ENCODE measurements around the gene SCYL2. TPM values are rescaled to one million over a fixed set of nuclear protein-coding genes. Genes with fewer than 3 reads are reported as not detected.

SCYL2 gene
- total and polyA plus RNA-seq, 4 donors: 17.3 to 46.2 (median 32.9) TPM

DNA sequence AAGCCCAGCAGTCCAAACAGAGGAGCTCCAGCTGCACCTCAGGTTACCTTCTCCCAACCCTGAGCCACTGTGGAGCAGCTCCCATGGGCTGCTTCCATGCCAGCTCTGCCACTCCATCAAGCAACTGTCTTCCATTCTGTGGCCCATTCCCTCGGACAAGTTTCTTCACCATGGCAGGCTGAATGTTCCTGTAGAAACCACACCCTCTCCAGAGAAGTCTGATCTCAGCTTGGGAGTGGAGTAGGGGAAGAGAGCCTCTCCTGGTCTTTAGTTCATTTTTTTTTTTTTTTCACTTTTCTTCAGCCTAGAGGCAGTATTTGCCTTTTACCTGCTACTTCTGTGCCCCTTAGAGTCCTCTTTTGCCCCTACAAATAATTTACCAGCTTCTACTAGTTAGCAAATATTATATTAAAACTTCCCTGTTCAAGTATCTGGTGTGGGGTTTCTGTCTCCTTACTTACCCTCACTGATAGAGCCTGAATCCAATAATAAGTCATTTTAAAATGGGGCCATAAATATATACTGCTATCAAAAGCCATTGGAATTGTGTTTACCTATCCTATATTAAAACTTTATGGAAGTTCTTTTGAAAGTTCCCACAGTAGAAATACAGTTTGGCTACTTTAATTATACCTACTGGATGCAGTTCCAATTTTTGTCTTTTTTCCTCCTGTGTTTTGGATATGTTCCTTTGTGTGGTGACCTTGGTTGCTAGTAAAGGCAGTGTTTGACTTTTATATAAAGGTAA, 78.2 kb downstream of the SCYL2 start:
- intact Hi-C loops (cut with DNase I): no loop called here
- no peak for DNase-seq
- ATAC-seq (ENCODE audit: low FRiP score): no peak

DNA sequence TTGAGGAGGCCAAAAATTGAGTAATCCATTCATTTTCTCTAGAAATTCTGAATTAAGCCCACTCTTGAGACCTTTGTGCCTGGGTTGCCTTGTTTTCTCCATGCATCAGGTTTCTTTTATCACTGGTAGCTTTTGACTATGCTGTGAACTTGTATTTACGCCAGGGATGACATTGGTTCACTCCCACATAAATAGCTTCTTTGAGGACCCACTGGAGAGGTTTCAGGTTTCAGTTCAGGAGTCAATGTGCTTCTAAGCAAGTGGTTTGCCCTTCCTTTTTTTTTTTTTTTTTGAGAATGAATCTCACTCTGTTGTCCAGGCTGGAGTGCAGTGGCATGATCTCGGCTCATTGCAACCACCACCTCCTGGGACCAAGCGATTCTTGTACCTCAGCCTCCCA, 79.7 kb downstream of the SCYL2 start:
- no peaks in the 10 kb centered on the region for H3K27me3 ChIP-seq (ENCODE audit: control insufficient read depth in 1 of 2, insufficient read depth in 2 of 2, low read length in 1 of 2)
- WGBS, 2 donors: 76 to 88% methylated on average over 3 of the region's 3 CpGs
- no peak overlapping the region for H3K4me3 ChIP-seq (ENCODE audit: low read length in 2 of 2)
- ATAC-seq (ENCODE audit: low FRiP score): no peak
- peaks cover 0 to 2% of the 10 kb centered on the region in 2 donors for H3K36me3 ChIP-seq (ENCODE audit: control insufficient read depth in 1 of 2, insufficient read depth in 2 of 2, low read length in 1 of 2)
- intact Hi-C loops (cut with DNase I): no loop called here
- H3K27ac ChIP-seq (ENCODE audit: low read depth in 1 of 2, low read length in 2 of 2): no peak overlapping the region
- H3K9me3 ChIP-seq (ENCODE audit: control insufficient read depth, low read length): no peaks in the 10 kb centered on the region
- DNase-seq: no peak
- H3K4me1 ChIP-seq (ENCODE audit: control insufficient read depth in 1 of 2, insufficient read depth in 2 of 2, low read length in 2 of 2): no peaks in the 10 kb centered on the region

More for the DNA sequence above, 78.2 kb downstream of the SCYL2 start:
- no peaks in the 10 kb centered on the region for H3K27me3 ChIP-seq (ENCODE audit: control insufficient read depth in 1 of 2, insufficient read depth in 2 of 2, low read length in 1 of 2)
- 41 to 57% methylated on average over 1 of the region's 1 CpG for WGBS, 2 donors
- H3K27ac ChIP-seq (ENCODE audit: low read depth in 1 of 2, low read length in 2 of 2): no peak overlapping the region
- no peaks in the 10 kb centered on the region for H3K9me3 ChIP-seq (ENCODE audit: control insufficient read depth, low read length)
- H3K4me3 ChIP-seq (ENCODE audit: low read length in 2 of 2): no peak overlapping the region
- no peaks in the 10 kb centered on the region for H3K4me1 ChIP-seq (ENCODE audit: control insufficient read depth in 1 of 2, insufficient read depth in 2 of 2, low read length in 2 of 2)
- H3K36me3 ChIP-seq (ENCODE audit: control insufficient read depth in 1 of 2, insufficient read depth in 2 of 2, low read length in 1 of 2): peaks cover 0 to 2% of the 10 kb centered on the region in 2 donors

DNA sequence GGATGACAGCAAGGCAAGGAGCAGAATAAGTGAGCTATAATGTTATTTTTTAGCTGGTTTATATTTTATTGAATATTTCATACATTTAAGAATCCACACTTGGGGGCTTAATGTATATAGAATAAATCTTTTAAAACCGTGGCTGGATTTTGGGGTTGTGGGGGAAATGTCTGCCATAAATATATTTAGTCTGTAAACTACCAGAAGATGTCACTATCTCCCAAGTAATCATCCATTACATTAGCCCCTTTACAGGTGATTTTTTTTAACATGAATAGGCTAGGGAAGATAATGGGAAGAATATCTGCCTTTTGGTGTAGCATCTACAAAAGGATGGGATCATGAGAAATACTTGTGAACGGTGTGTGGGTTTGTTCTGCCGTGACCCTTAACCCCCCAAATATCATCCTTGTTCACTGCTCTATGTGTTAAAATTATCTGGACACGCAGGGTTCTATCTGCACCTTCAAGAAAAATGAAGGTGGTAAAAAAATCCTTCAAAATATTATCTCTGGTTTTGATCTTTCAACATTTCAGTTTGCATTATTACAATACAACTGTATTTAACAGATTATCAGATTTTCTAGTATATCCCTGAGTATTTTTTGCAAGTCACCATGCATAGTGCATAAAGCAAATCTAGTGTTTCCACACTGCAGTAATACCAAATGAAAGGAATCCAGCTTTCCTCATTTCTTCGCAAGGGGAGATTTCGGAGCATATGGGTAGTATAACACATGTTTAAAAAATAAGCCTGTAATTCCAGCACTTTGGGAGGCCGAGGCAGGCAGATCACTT, 81.9 kb downstream of the SCYL2 start:
- intact Hi-C loops (cut with DNase I): no loop called here

DNA sequence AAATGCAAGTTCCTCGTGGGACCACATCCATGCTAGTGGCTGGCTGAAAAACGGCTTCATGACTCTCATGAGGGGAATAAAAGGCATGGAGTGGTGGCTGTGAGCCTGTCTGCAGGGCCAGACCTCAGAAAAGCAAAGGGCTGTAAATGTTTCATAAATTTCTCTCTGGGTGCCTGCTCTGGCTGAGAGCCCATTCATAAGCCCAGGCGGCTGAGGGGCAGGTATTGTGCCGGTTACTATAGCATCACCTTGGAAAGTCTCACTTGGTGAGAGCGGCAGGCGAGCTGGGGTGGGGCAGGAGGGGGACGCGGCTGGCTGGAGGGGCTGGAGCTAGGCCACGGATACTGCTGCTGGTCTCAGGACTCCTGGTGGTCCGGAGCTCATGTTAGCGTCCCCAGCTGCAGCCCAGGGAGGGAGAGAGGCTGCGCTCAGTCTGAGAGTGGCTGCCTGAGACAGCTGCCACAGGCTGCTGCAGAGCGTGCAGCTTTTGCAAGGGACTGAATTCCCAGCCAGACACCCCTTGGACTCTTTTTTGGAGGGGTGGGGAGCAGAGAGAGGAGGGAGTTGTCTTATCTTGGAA, 89.8 kb downstream of the SCYL2 start, which contains the start of gene SLC17A8:
TSS of gene SLC17A8 (plus strand) at position 431 of the 580 bp plus-strand sequence. CDS start 318 bp downstream, outside the sequence.
- H3K27ac ChIP-seq (ENCODE audit: low read depth in 1 of 2, low read length in 2 of 2): no peak within 1 kb of the TSS
- no peak within 1 kb of the TSS for H3K4me3 ChIP-seq (ENCODE audit: low read length in 2 of 2)
- no peaks in the 10 kb centered on the region for H3K9me3 ChIP-seq (ENCODE audit: control insufficient read depth, low read length)
- no peak for DNase-seq
- WGBS, 2 donors: 7% methylated on average over 13 of the region's 13 CpGs
- ATAC-seq (ENCODE audit: low FRiP score): no peak
- H3K27me3 ChIP-seq (ENCODE audit: control insufficient read depth in 1 of 2, insufficient read depth in 2 of 2, low read length in 1 of 2): no peaks in the 10 kb centered on the region
- H3K4me1 ChIP-seq (ENCODE audit: control insufficient read depth in 1 of 2, insufficient read depth in 2 of 2, low read length in 2 of 2): no peaks in the 10 kb centered on the region
- no peaks in the 10 kb centered on the region for H3K36me3 ChIP-seq (ENCODE audit: control insufficient read depth in 1 of 2, insufficient read depth in 2 of 2, low read length in 1 of 2)
- intact Hi-C loops (cut with DNase I): no loop called here

More for the DNA sequence above, 81.9 kb downstream of the SCYL2 start:
- Histone ChIP-seq H3K4me1 (ENCODE audit: control insufficient read depth in 1 of 2, insufficient read depth in 2 of 2, low read length in 2 of 2) (no peaks in the 10 kb centered on the region), H3K27ac (ENCODE audit: low read depth in 1 of 2, low read length in 2 of 2) (no peak overlapping the region), H3K4me3 (ENCODE audit: low read length in 2 of 2) (no peak overlapping the region), H3K9me3 (ENCODE audit: control insufficient read depth, low read length) (no peaks in the 10 kb centered on the region), H3K36me3 (ENCODE audit: control insufficient read depth in 1 of 2, insufficient read depth in 2 of 2, low read length in 1 of 2) (no peaks in the 10 kb centered on the region), H3K27me3 (ENCODE audit: control insufficient read depth in 1 of 2, insufficient read depth in 2 of 2, low read length in 1 of 2) (no peaks in the 10 kb centered on the region)
- 73% methylated on average over 7 of the region's 7 CpGs for WGBS, 2 donors
- DNase-seq (no peak), ATAC-seq (ENCODE audit: low FRiP score) (no peak)

DNA sequence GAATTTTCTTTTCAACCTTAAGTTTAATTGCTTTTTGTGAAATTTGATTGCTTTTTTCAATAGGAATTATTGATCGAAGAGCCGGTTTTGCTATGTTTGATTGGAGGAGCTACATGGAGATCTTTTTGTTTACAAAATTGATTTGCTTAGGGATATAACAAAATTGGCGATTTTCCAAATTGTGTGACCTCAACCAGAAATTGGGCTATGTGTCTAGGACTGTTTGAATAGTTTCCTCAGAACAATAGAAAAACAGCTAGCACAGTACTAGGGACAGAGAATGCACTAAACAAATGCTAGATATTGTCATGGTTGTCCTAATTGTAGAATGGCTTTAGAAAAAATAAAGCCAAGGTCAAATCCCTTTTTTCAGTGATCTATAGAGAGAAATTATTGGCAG, 92.3 kb downstream of the SCYL2 start:
- intact Hi-C loops (cut with DNase I): no loop called here
- DNase-seq (no peak), ATAC-seq (ENCODE audit: low FRiP score) (no peak)
- Histone ChIP-seq H3K9me3 (ENCODE audit: control insufficient read depth, low read length) (no peaks in the 10 kb centered on the region), H3K27ac (ENCODE audit: low read depth in 1 of 2, low read length in 2 of 2) (no peak overlapping the region), H3K27me3 (ENCODE audit: control insufficient read depth in 1 of 2, insufficient read depth in 2 of 2, low read length in 1 of 2) (no peaks in the 10 kb centered on the region), H3K4me1 (ENCODE audit: control insufficient read depth in 1 of 2, insufficient read depth in 2 of 2, low read length in 2 of 2) (peaks cover 0 to 1% of the 10 kb centered on the region in 2 donors), H3K36me3 (ENCODE audit: control insufficient read depth in 1 of 2, insufficient read depth in 2 of 2, low read length in 1 of 2) (no peaks in the 10 kb centered on the region), H3K4me3 (ENCODE audit: low read length in 2 of 2) (no peak overlapping the region)
- WGBS, 2 donors: 68% methylated on average over 3 of the region's 3 CpGs

DNA sequence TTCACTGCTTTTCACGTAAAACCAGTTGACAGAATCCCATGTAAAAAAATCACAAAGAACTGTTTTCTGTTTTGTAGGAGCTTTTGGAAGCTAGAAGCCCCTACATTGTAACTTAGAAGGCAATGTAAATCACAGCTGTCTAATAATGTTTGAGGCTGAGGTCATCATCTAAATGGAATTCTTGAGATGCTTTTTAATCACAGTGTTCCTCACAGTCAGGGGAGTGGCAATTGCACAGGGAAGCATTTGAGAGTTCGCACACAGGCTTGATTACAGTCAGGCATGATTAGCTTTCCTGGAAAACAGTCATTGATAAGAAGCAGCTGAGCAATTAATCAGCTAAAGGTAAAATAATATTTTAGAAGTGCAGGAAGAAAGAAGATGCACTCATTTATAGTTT, 92.8 kb downstream of the SCYL2 start:
- no peaks in the 10 kb centered on the region for H3K9me3 ChIP-seq (ENCODE audit: control insufficient read depth, low read length)
- 55 to 59% methylated on average over 2 of the region's 2 CpGs for WGBS, 2 donors
- no peaks in the 10 kb centered on the region for H3K27me3 ChIP-seq (ENCODE audit: control insufficient read depth in 1 of 2, insufficient read depth in 2 of 2, low read length in 1 of 2)
- ATAC-seq (ENCODE audit: low FRiP score) (no peak), DNase-seq (no peak)
- no peak overlapping the region for H3K27ac ChIP-seq (ENCODE audit: low read depth in 1 of 2, low read length in 2 of 2)
- no peak overlapping the region for H3K4me3 ChIP-seq (ENCODE audit: low read length in 2 of 2)
- intact Hi-C loops (cut with DNase I): no loop called here
- no peaks in the 10 kb centered on the region for H3K36me3 ChIP-seq (ENCODE audit: control insufficient read depth in 1 of 2, insufficient read depth in 2 of 2, low read length in 1 of 2)
- H3K4me1 ChIP-seq (ENCODE audit: control insufficient read depth in 1 of 2, insufficient read depth in 2 of 2, low read length in 2 of 2): peaks cover 0 to 1% of the 10 kb centered on the region in 2 donors

DNA sequence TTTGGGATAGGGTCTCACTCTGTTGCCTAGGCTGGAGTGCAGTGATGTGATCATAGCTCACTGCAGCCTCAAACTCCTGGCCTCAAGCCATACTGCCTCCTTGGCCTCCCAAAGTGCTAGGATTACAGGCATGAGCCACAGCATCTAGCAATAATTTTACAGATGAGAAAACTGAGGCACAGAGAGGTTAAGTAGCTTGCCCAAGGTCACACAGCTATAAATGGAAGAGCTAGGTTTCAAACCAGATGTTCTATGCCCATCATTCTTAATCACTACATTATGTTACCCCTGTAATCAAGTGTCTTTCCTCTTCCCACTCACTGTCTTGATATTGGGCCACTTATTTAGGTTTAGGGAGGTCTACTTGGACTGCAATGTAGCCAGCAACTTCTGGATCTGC, 93.5 kb downstream of the SCYL2 start:
- no peak for ATAC-seq (ENCODE audit: low FRiP score)
- DNase-seq: no peak
- Histone ChIP-seq H3K27ac (ENCODE audit: low read depth in 1 of 2, low read length in 2 of 2) (no peak overlapping the region), H3K9me3 (ENCODE audit: control insufficient read depth, low read length) (no peaks in the 10 kb centered on the region), H3K4me1 (ENCODE audit: control insufficient read depth in 1 of 2, insufficient read depth in 2 of 2, low read length in 2 of 2) (peaks cover 0 to 1% of the 10 kb centered on the region in 2 donors), H3K4me3 (ENCODE audit: low read length in 2 of 2) (no peak overlapping the region), H3K27me3 (ENCODE audit: control insufficient read depth in 1 of 2, insufficient read depth in 2 of 2, low read length in 1 of 2) (no peaks in the 10 kb centered on the region), H3K36me3 (ENCODE audit: control insufficient read depth in 1 of 2, insufficient read depth in 2 of 2, low read length in 1 of 2) (no peaks in the 10 kb centered on the region)
- intact Hi-C loops (cut with DNase I): no loop called here

DNA sequence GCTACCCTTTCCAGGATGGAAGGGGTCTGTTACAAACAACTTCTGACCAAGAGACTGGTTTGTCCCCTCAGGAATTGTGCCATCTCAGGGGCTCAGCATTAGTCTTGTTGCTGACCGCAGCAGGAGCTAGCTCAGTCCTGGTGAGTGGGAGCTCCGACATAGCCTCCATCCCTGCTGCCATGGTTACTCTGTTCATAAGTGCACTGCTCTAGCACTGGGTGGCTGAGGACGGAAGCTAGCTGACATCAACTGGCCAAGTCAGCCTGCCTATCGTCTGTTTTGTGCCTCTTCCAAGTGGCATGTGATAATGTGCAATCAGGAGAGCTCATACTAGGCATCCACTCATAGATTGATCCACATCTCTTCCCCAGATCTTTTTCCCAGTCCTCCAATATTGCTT, 97.3 kb downstream of the SCYL2 start:
- H3K9me3 ChIP-seq (ENCODE audit: control insufficient read depth, low read length): peaks cover 2% of the 10 kb centered on the region
- DNase-seq (no peak), ATAC-seq (ENCODE audit: low FRiP score) (no peak)
- H3K27me3 ChIP-seq (ENCODE audit: control insufficient read depth in 1 of 2, insufficient read depth in 2 of 2, low read length in 1 of 2): no peaks in the 10 kb centered on the region
- intact Hi-C loops (cut with DNase I): no loop called here
- no peaks in the 10 kb centered on the region for H3K36me3 ChIP-seq (ENCODE audit: control insufficient read depth in 1 of 2, insufficient read depth in 2 of 2, low read length in 1 of 2)
- no peak overlapping the region for H3K27ac ChIP-seq (ENCODE audit: low read depth in 1 of 2, low read length in 2 of 2)
- 66 to 80% methylated on average over 4 of the region's 4 CpGs for WGBS, 2 donors
- no peak overlapping the region for H3K4me3 ChIP-seq (ENCODE audit: low read length in 2 of 2)
- H3K4me1 ChIP-seq (ENCODE audit: control insufficient read depth in 1 of 2, insufficient read depth in 2 of 2, low read length in 2 of 2): peaks cover 0 to 1% of the 10 kb centered on the region in 2 donors
